Activated CD4-positive, alpha-beta T cell treated with anti-CD3 and anti-CD28 coated beads, Interleukin-2, amount 10 ng/mL, durations not matched to agents 7 days and 5 days (primary cell): ENCODE data around the gene ZNF407. TPM values are rescaled to one million over a fixed set of nuclear protein-coding genes. Genes with fewer than 3 reads are reported as not detected.

ENCODE experiments used
- CTCF ChIA-PET: fragments of 350-600 bp; sonication (Branson Sonifier 250); formaldehyde crosslinking; loops from one replicate; lab custom pipeline; 2021; ENCODE audit warnings: antibody characterized with exemption; lab: Charles Lee
- POLR2A ChIA-PET: fragments of 350-600 bp; sonication (Branson Sonifier 250); formaldehyde crosslinking; loops from one replicate; lab custom pipeline; 2021; ENCODE audit warnings: antibody characterized with exemption; lab: Charles Lee
- DNase-seq: peaks from one replicate; pipeline ENCODE4 v3.0.0-alpha.2; 2020
- H3K27ac Mint-ChIP-seq: one replicate; pipeline ENCODE4 v1.8.0; 2021; ENCODE audit warnings: mild to moderate bottlenecking, moderate library complexity, mixed read lengths
- H3K27me3 Mint-ChIP-seq: one replicate; pipeline ENCODE4 v1.8.0; 2021; ENCODE audit warnings: mixed read lengths
- H3K36me3 Mint-ChIP-seq: one replicate; pipeline ENCODE4 v1.8.0; 2021; ENCODE audit warnings: low read depth, mixed read lengths
- H3K4me1 Mint-ChIP-seq: one replicate; pipeline ENCODE4 v1.8.0; 2021; ENCODE audit warnings: mixed read lengths
- H3K4me3 Mint-ChIP-seq: one replicate; pipeline ENCODE4 v1.8.0; 2021; ENCODE audit warnings: mild to moderate bottlenecking, moderate library complexity, mixed read lengths
- H3K9me3 Mint-ChIP-seq: one replicate; pipeline ENCODE4 v1.8.0; 2021; ENCODE audit warnings: mixed read lengths
- total RNA-seq, 2 experiments: library from RNA; stranded (reverse); gene quantifications; one replicate each; pipeline ENCODE4 v1.2.3, GENCODE V29; 2021

ZNF407 gene
- total RNA-seq, 2 experiments from 2014 or later, result 19.3 TPM

DNA sequence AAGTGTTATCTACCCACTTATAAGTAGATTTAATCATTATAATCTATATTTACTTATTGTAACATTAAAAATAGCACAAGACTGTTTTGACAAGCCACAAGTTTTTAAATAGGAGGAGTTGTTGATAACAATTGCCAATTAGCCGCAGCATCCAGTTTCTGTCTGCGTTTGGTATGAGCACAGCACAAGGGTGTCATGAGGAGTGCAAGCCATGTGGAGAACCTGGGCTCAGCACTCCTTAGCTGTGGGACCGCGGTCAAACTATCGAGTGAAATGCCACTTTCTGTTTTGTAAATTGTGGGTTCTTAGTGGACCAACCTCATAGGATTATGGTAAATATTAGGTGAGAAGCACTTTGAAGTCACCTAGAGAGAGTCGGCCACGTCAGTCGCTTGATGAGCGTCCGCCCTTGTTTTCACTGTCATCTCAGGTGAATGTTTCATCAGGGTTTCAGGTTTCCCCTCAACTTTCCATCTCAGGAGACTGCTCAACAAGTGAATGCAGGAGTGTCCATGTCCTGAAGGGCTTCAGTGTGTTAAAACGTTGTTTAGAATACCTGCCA is 294.5 kb downstream of the ZNF407 start:
- DNase-seq, result no peak
- H3K27me3 Mint-ChIP-seq, result no peaks in the 10 kb centered on the region

DNA sequence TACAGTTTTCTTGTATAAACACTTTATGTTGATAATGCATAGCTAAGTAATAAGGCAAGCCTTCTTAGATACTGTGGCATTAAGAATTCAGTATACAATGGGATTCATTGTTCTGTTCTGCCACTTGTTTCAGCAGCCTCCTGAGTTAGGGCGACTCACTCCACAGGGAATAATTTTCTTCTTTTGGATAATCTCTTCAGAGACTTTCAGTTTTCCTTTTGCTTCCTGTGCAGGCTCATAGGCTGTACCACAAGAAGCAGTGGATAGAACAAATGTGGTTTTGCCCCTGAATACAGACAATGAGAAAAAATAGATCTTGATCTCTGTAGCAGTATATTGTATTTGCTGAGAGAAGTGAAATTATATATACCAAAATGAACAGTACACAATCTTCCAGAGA is 298.0 kb downstream of the ZNF407 start:
- ChIA-PET CTCF (no interaction called here), POLR2A (no interaction called here)
- peaks cover 11% of the 10 kb centered on the region for H3K4me1 Mint-ChIP-seq
- no peaks in the 10 kb centered on the region for H3K27me3 Mint-ChIP-seq
- DNase-seq, result no peak
- no peaks in the 10 kb centered on the region for H3K36me3 Mint-ChIP-seq
- no peaks in the 10 kb centered on the region for H3K9me3 Mint-ChIP-seq
- H3K4me3 Mint-ChIP-seq, result no peak overlapping the region
- H3K27ac Mint-ChIP-seq, result no peak overlapping the region

More for the DNA sequence above, 294.5 kb downstream of the ZNF407 start:
- peaks cover 3% of the 10 kb centered on the region for H3K36me3 Mint-ChIP-seq
- H3K4me3 Mint-ChIP-seq, result no peak overlapping the region
- ChIA-PET CTCF (interaction anchor here (1.0 kb wide), 1 partner anchor 21 kb away, joined by 3 read pairs; no protein-coding TSS in a partner anchor), POLR2A (no interaction called here)
- no peak overlapping the region for H3K27ac Mint-ChIP-seq
- peaks cover 5% of the 10 kb centered on the region for H3K4me1 Mint-ChIP-seq
- H3K9me3 Mint-ChIP-seq, result no peaks in the 10 kb centered on the region

DNA sequence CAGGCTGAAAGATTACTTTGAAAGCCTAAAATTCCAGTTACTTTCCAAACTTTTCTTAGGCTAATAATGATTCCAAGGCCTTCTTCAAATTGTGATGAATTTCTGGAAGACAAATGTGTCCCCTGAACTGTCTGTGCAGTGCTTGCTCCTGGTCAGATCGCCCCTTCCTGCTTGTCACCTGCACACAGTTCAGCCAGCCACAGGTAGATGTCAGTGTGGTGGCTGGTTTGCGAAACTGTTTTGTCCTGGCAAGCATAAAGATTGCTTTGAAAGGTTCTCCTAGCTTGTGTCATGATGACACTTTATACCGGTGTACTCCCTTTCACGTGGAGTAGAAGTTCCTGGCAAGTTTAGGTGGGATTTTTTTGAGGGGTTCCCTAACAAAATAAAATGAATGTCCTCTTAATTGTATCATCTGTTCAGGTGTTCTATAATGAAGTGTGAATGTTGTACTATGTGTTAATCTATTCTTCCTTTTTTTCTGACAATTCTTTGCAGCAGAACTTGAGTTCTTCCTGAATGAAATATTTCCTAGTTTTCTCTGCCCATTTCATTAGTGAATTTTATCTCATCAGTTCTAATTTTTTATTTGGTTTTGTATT is 298.8 kb downstream of the ZNF407 start:
- H3K9me3 Mint-ChIP-seq, result no peaks in the 10 kb centered on the region
- DNase-seq, result peak; percentile 48

DNA sequence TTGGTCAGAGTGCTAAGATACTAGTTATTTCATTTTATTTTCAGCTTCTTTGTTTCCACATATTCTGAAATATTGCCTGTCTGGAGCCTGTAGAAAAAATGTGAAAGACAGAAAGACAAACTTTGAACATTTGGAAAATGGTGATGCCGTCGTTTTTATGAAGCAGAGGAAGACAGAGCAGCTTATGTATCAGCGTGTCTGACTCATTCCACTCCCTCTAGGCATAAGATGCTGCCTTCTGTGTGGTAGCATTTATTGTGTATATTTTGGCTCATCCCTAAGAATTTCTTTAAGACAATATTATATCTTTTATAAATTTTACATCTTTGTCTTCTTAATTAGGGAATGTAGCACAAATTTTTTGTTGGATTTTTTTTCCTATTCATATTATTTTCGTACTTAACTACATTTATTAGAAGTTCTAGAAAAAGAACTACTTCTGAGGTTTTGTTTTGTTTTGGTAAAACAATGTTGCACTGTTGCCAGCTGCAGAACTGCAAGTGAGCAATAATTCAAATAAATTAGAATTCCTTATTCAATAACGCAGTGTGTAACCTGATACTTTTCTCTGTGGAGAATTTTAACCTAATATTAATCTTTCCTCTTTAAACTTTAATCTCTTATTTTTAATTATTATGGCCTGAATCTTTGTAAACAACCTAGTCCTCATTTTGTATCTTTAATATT is 300.4 kb downstream of the ZNF407 start:
- Mint-ChIP-seq H3K4me3 (no peak overlapping the region), H3K27ac (no peak overlapping the region), H3K36me3 (no peaks in the 10 kb centered on the region), H3K9me3 (no peaks in the 10 kb centered on the region), H3K27me3 (no peaks in the 10 kb centered on the region), H3K4me1 (peaks cover 24% of the 10 kb centered on the region)
- ChIA-PET POLR2A (no interaction called here), CTCF (interaction anchor here (0.5 kb wide), 1 partner anchor 233 kb away, joined by 3 read pairs; no protein-coding TSS in a partner anchor)
- DNase-seq, result no peak

More for the DNA sequence above, 298.8 kb downstream of the ZNF407 start:
- no peaks in the 10 kb centered on the region for H3K36me3 Mint-ChIP-seq
- peaks cover 19% of the 10 kb centered on the region for H3K4me1 Mint-ChIP-seq
- H3K27ac Mint-ChIP-seq, result no peak overlapping the region
- no peak overlapping the region for H3K4me3 Mint-ChIP-seq
- no peaks in the 10 kb centered on the region for H3K27me3 Mint-ChIP-seq
- ChIA-PET POLR2A (no interaction called here), CTCF (no interaction called here)

DNA sequence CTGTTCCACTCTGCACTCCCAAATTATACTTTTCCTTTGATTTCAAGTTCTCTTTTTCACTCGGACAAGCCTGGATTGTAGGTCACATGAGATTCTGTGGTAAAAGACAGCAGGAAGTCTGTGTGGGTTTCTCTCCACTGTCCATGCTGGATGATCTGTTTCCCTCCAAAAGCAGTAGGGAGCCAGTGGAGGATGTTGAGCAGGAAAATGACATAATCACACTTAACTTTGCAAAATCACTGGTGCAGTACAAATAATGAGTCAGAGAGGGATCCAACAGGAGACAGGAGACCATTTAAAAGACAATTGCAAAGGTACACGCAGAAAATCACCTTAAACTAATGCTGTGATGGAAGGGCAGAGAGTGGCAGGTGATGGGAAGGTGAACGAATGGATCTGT is 301.3 kb downstream of the ZNF407 start:
- Mint-ChIP-seq H3K27me3 (no peaks in the 10 kb centered on the region), H3K4me3 (no peak overlapping the region), H3K4me1 (peaks cover 24% of the 10 kb centered on the region), H3K36me3 (no peaks in the 10 kb centered on the region), H3K9me3 (no peaks in the 10 kb centered on the region), H3K27ac (no peak overlapping the region)
- ChIA-PET CTCF (no interaction called here), POLR2A (no interaction called here)
- no peak for DNase-seq

DNA sequence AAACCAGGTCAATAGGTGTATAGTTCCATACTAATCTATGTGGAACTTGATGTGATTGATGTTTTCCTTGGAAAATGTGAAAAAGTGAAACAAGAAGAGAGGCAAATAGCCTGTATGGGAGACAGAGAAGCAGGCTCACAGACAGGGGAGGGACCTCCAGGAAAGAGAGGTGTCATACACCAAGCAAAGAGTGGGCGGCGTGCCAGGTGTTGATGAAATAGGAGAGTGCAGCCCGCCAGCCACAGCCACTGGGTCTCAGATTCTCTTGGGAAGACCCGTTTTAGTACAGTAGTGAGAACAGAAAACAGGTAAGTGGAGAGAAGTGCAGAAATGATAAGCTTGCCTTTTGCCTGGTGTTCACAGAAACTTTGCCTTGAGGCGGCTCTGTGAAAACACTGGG is 301.9 kb downstream of the ZNF407 start:
- H3K27me3 Mint-ChIP-seq, result no peaks in the 10 kb centered on the region
- ChIA-PET POLR2A (no interaction called here), CTCF (no interaction called here)
- no peaks in the 10 kb centered on the region for H3K9me3 Mint-ChIP-seq
- H3K4me1 Mint-ChIP-seq, result peaks cover 24% of the 10 kb centered on the region
- no peak overlapping the region for H3K27ac Mint-ChIP-seq
- no peak for DNase-seq
- no peak overlapping the region for H3K4me3 Mint-ChIP-seq
- no peaks in the 10 kb centered on the region for H3K36me3 Mint-ChIP-seq

DNA sequence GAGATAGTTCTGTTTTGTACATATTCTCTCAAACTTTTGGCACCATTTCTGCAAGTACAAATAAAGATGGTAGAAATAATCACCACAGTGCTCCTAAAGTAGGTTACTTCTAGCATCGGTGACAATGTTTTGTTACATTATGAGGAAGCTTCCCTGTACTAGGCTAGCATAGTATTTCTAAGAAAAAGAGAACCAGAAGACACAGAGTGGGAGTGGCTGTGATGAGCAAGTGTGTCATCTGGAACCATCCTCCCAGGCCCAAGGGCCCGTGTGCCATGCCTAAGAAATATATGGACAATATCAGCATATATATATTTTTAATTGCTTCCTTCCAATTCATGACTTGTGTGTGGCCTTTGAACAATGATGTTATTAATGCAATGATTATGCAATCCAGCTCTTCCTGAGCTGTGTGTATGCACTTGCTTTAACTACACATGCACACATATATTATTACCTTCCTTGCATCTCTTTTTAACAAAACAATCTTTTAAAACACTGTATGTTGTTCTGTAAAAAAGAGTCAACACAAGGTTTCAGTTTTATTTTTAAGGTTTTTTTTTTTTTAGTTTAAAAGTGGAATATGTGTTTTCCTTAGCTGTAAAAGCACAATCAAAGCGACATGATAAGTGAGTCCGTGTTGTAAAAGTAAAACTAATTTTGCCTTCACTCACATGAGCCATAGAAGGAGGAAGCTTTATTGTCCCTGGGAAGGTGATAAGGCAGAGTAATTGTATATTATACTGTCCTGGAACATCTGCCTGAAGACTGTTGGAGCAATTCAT is 303.9 kb downstream of the ZNF407 start:
- H3K27ac Mint-ChIP-seq, result no peak overlapping the region

DNA sequence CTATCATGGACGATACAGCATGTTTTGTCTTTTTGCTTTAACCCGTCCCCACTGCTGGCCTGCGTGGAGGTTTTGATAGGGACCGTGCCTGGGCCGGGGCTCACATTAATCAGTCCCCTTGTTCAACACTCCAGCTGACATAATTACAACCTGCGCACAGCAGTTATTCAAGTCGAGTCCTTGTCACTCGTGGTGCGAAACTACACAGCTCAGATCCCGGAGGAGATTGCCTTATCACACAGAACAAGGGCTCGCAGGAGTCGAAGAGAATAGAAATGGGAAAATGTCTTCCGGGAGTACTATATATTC is 304.4 kb downstream of the ZNF407 start:
- Mint-ChIP-seq H3K4me1 (peaks cover 19% of the 10 kb centered on the region), H3K36me3 (no peaks in the 10 kb centered on the region), H3K4me3 (no peak overlapping the region), H3K27ac (no peak overlapping the region), H3K9me3 (no peaks in the 10 kb centered on the region), H3K27me3 (no peaks in the 10 kb centered on the region)
- ChIA-PET CTCF (interaction anchor here (0.7 kb wide), 1 partner anchor 27 kb away, joined by 4 read pairs; no protein-coding TSS in a partner anchor), POLR2A (no interaction called here)
- DNase-seq, result no peak

More for the DNA sequence above, 303.9 kb downstream of the ZNF407 start:
- Mint-ChIP-seq H3K27me3 (no peaks in the 10 kb centered on the region), H3K36me3 (no peaks in the 10 kb centered on the region), H3K4me1 (peaks cover 20% of the 10 kb centered on the region), H3K9me3 (no peaks in the 10 kb centered on the region), H3K4me3 (no peak overlapping the region)
- POLR2A ChIA-PET, result no interaction called here
- no peak for DNase-seq
- CTCF ChIA-PET, result interaction anchor here (0.7 kb wide), 1 partner anchor 28 kb away, joined by 4 read pairs; no protein-coding TSS in a partner anchor

DNA sequence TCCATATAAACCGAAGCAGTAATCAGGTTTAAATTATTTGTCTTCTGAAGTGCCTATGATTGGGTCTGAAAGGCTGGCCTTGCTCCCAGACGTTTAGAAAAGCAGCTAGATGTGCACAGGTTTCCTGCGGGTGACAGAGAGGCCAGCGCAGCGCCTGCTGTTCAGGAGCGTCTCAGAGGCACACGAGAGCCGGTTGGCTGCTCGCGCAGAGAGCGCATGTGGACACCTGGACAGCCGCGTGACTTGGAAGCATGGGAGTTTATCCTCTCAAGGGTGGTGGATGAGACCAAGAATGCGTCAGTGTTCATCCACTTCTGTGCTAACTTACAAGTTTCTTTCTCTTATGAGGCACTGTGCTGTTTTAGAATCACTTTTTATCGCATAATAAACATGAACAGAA is 307.6 kb downstream of the ZNF407 start:
- H3K4me1 Mint-ChIP-seq, result peaks cover 13% of the 10 kb centered on the region
- H3K27ac Mint-ChIP-seq, result no peak overlapping the region
- DNase-seq, result no peak
- H3K36me3 Mint-ChIP-seq, result no peaks in the 10 kb centered on the region
- no peaks in the 10 kb centered on the region for H3K9me3 Mint-ChIP-seq
- no peak overlapping the region for H3K4me3 Mint-ChIP-seq
- POLR2A ChIA-PET, result no interaction called here
- CTCF ChIA-PET, result no interaction called here
- no peaks in the 10 kb centered on the region for H3K27me3 Mint-ChIP-seq

DNA sequence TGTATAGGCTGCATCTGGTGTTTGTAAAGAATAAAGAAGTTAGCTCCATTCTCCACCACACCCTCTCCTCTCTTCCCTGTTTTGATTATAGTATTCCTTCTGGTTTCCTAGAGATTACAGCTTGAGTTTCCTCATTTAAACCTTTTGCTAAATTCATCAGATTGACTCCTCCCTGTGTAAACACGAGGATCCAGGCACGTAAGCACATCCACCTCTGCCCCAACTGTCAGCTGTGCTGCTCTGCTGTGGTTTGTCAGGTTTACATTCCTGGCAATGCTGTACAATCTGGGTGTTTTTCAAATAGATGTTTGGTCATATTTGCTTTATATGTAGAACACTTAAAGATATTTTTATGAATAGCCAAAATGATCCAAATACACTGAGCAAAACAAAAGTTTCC is 308.5 kb downstream of the ZNF407 start:
- Mint-ChIP-seq H3K4me1 (peaks cover 8% of the 10 kb centered on the region), H3K27me3 (no peaks in the 10 kb centered on the region), H3K4me3 (no peak overlapping the region), H3K36me3 (no peaks in the 10 kb centered on the region), H3K27ac (no peak overlapping the region), H3K9me3 (no peaks in the 10 kb centered on the region)
- ChIA-PET CTCF (interaction anchor here (0.5 kb wide), 1 partner anchor 1837 kb away, joined by 3 read pairs; no protein-coding TSS in a partner anchor), POLR2A (no interaction called here)
- DNase-seq, result no peak

DNA sequence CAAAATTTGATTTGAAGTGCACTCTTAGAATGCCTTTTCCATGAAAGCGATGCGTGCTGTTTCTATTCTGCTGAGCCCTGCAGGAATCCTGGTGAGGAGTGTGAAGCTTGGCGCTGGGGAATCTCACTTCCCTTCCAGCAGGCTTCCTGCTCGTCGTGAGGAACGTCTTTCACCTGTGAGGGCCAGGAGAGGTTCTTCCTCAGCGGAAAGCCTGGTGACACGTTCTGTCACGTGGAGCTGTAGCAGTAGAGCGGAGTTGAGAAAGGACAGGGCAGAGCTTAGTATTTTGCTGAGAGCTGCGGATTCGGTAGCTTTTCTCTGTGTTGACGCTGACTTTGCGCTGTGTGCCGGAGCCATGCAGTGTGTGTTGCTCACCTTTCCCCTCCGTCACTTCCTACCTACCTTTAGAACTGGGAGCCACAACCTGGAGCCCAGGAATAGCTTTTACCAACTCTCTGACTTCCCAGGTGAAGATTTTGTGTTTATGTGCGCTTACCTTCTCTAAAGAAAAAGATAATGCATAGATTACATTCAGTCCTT is 316.5 kb downstream of the ZNF407 start:
- Mint-ChIP-seq H3K9me3 (no peaks in the 10 kb centered on the region), H3K36me3 (no peaks in the 10 kb centered on the region), H3K27ac (no peak overlapping the region), H3K27me3 (no peaks in the 10 kb centered on the region), H3K4me3 (no peak overlapping the region), H3K4me1 (no peaks in the 10 kb centered on the region)
- no peak for DNase-seq
- ChIA-PET CTCF (no interaction called here), POLR2A (no interaction called here)

DNA sequence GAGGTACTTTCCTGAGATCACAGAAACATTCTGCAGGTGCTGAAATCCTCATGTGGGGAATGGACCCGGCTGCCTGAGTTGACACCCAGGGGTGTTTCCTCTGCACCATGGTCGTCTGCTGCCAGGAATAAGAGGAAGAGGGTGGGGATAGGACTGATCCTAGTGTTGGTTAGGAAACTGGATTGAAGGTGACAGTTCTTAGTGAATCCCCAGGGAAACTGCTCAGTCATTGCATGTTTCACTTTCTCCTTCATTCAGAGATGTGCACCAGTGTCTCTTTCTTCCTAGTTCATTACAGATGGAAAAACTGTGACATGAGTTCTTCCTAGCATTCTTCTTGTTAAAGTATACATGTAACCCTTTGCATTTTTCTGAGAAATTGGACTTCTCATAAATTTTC is 317.0 kb downstream of the ZNF407 start:
- DNase-seq, result no peak
- ChIA-PET POLR2A (no interaction called here), CTCF (no interaction called here)
- Mint-ChIP-seq H3K4me1 (no peaks in the 10 kb centered on the region), H3K27ac (peak overlapping the region; percentile 11), H3K27me3 (no peaks in the 10 kb centered on the region), H3K36me3 (no peaks in the 10 kb centered on the region), H3K4me3 (no peak overlapping the region), H3K9me3 (no peaks in the 10 kb centered on the region)
